Astrocyte (in vitro differentiated cells and primary cell): Measurements from ENCODE around the gene SLC29A2. TPM values are rescaled to one million over a fixed set of nuclear protein-coding genes. Genes with fewer than 3 reads are reported as not detected.

Experiments
- DNase-seq: peaks from one replicate; pipeline ENCODE4 v3.0.0-alpha.2; 2010; ENCODE audit warnings: low read depth
- FAIRE-seq: peaks from 2 replicates; lab custom pipeline; 2011; peaks lifted over from hg19 to GRCh38; lab: Jason Lieb, UNC
- H2AFZ ChIP-seq: 2 replicates; pipeline ENCODE4 v1.6.0; 2012; ENCODE audit warnings: low read depth, low read length, inconsistent platforms
- H3K27ac ChIP-seq: 2 replicates; pipeline ENCODE4 v1.5.1; 2011; ENCODE audit warnings: low read depth, low read length, inconsistent platforms
- H3K27me3 ChIP-seq: 2 replicates; pipeline ENCODE4 v1.6.0; 2011; ENCODE audit warnings: low read length, inconsistent platforms; ENCODE audit not compliant: insufficient read depth
- H3K36me3 ChIP-seq: 2 replicates; pipeline ENCODE4 v1.5.1; 2011; ENCODE audit warnings: low read length, inconsistent platforms; ENCODE audit not compliant: insufficient read depth
- H3K4me1 ChIP-seq: 2 replicates; pipeline ENCODE4 v1.5.1; 2011; ENCODE audit warnings: low read length, inconsistent platforms; ENCODE audit not compliant: insufficient read depth
- H3K4me2 ChIP-seq: 2 replicates; pipeline ENCODE4 v1.6.0; 2012; ENCODE audit warnings: low read length, inconsistent platforms
- H3K4me3 ChIP-seq: 2 replicates; pipeline ENCODE4 v1.5.1; 2011; ENCODE audit warnings: low read depth, mild to moderate bottlenecking, low read length, inconsistent platforms; ENCODE audit not compliant: insufficient read depth
- H3K79me2 ChIP-seq: 2 replicates; pipeline ENCODE4 v1.6.0; 2012; ENCODE audit warnings: mild to moderate bottlenecking, low read length, inconsistent platforms; ENCODE audit not compliant: insufficient read depth
- H3K9ac ChIP-seq: 2 replicates; pipeline ENCODE4 v1.6.0; 2012; ENCODE audit warnings: mild to moderate bottlenecking, low read length, inconsistent platforms
- H3K9me3 ChIP-seq: 2 replicates; pipeline ENCODE4 v1.5.1; 2012; ENCODE audit warnings: low read depth, mild to moderate bottlenecking, low read length, inconsistent platforms; ENCODE audit not compliant: insufficient read depth
- H4K20me1 ChIP-seq: 2 replicates; pipeline ENCODE4 v1.6.0; 2012; ENCODE audit warnings: low read length, inconsistent platforms; ENCODE audit not compliant: insufficient read depth
- H3K27ac Mint-ChIP-seq: one replicate; pipeline ENCODE4 v1.8.0; 2021; ENCODE audit warnings: mild to moderate bottlenecking, mixed read lengths; ENCODE audit not compliant: unreplicated experiment
- H3K27me3 Mint-ChIP-seq: one replicate; pipeline ENCODE4 v1.8.0; 2021; ENCODE audit warnings: low read depth, mixed read lengths; ENCODE audit not compliant: unreplicated experiment
- H3K36me3 Mint-ChIP-seq: one replicate; pipeline ENCODE4 v1.8.0; 2021; ENCODE audit warnings: low read depth, mixed read lengths; ENCODE audit not compliant: unreplicated experiment
- H3K4me1 Mint-ChIP-seq: one replicate; pipeline ENCODE4 v1.8.0; 2021; ENCODE audit warnings: low read depth, mixed read lengths; ENCODE audit not compliant: unreplicated experiment
- H3K4me3 Mint-ChIP-seq: one replicate; pipeline ENCODE4 v1.8.0; 2021; ENCODE audit warnings: mild to moderate bottlenecking, moderate library complexity, mixed read lengths; ENCODE audit not compliant: unreplicated experiment
- H3K9me3 Mint-ChIP-seq: one replicate; pipeline ENCODE4 v1.8.0; 2021; ENCODE audit warnings: mild to moderate bottlenecking, mixed read lengths; ENCODE audit not compliant: unreplicated experiment
- EZH2 ChIP-seq: IDR thresholded peaks from 2 replicates; pipeline ENCODE4 v1.6.1; 2012; ENCODE audit warnings: mild to moderate bottlenecking, low read length, inconsistent platforms; ENCODE audit not compliant: insufficient read depth
- total RNA-seq: library from RNA; stranded (reverse); gene quantifications from 2 replicates; pipeline ENCODE4 v1.2.1, GENCODE V29; 2021
- TF ChIP-seq, protein P1 (sequence below): IDR thresholded peaks from 2 replicates; pipeline ENCODE4 v1.5.1; 2011; ENCODE audit warnings: low read depth, mild to moderate bottlenecking, inconsistent platforms, low read length, moderate library complexity; ENCODE audit not compliant: insufficient read depth

The SLC29A2 gene
- total RNA-seq, 1 donor from 2014 or later, result 6.6 TPM

DNA sequence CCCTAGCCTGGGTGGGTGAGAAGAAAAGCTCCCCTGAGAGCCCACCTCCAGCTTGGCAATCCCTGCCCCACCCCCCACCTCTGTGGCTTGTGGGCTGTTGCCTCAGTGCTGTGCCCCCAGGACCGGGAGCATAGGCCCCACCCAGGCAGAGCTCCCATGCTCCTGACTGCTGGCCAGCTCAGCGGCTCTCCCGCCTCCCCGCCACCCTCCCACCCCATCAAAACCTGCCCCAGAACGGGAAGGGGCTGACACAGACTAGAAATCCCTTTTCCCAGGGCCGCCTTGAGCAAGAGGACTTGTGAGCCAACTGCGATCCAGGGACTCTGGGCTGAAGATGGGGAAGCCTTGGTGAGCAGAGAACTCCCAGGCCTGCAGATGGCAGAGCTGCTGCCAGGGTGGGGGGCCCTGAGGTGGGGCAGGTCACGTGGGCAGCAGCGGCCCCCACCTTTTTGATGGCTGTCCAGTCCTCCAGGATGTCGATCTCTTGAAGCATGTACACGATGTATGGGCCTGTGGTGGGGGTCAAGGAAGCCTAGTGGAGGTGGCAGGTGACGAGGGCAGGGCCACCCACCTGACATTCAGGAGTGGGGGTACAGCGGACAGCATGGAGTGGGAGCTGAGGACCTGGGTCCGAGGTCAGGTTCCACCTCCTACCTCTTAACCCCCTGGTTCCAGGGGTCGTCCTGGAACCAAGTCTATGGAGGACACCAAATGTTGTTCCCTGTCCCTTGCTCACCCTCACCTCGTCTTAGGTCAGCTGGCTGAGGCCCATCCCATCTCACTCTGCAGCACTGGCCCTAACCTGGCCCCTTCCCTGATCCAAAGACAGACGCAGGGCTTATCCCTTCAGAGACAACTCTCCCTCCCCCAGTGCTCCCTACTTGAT lies 33.0 kb downstream of the SLC29A2 start:
- peaks cover 39% of the 10 kb centered on the region for H3K4me1 Mint-ChIP-seq
- H3K27me3 ChIP-seq, result no peaks in the 10 kb centered on the region
- H3K27ac ChIP-seq, result peak overlapping the region; percentile 96
- TF ChIP-seq, protein P1, sequence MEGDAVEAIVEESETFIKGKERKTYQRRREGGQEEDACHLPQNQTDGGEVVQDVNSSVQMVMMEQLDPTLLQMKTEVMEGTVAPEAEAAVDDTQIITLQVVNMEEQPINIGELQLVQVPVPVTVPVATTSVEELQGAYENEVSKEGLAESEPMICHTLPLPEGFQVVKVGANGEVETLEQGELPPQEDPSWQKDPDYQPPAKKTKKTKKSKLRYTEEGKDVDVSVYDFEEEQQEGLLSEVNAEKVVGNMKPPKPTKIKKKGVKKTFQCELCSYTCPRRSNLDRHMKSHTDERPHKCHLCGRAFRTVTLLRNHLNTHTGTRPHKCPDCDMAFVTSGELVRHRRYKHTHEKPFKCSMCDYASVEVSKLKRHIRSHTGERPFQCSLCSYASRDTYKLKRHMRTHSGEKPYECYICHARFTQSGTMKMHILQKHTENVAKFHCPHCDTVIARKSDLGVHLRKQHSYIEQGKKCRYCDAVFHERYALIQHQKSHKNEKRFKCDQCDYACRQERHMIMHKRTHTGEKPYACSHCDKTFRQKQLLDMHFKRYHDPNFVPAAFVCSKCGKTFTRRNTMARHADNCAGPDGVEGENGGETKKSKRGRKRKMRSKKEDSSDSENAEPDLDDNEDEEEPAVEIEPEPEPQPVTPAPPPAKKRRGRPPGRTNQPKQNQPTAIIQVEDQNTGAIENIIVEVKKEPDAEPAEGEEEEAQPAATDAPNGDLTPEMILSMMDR, result no peak
- TF ChIP-seq EZH2, result no peak
- FAIRE-seq, result no peak
- DNase-seq, result no peak
- H3K36me3 Mint-ChIP-seq, result peaks cover 7% of the 10 kb centered on the region
- H3K27me3 Mint-ChIP-seq, result no peaks in the 10 kb centered on the region
- peaks cover 46% of the 10 kb centered on the region for H4K20me1 ChIP-seq
- no peaks in the 10 kb centered on the region for H3K9me3 Mint-ChIP-seq
- no peak overlapping the region for H2AFZ ChIP-seq
- H3K4me3 ChIP-seq, result no peak overlapping the region
- H3K4me2 ChIP-seq, result peak overlapping the region; percentile 99
- no peaks in the 10 kb centered on the region for H3K9me3 ChIP-seq
- H3K79me2 ChIP-seq, result peaks cover 38% of the 10 kb centered on the region
- H3K4me1 ChIP-seq, result peaks cover 45% of the 10 kb centered on the region
- peak overlapping the region; percentile 47 for H3K27ac Mint-ChIP-seq
- H3K9ac ChIP-seq, result peak overlapping the region; percentile 80
- no peak overlapping the region for H3K4me3 Mint-ChIP-seq
- H3K36me3 ChIP-seq, result peaks cover 3% of the 10 kb centered on the region

DNA sequence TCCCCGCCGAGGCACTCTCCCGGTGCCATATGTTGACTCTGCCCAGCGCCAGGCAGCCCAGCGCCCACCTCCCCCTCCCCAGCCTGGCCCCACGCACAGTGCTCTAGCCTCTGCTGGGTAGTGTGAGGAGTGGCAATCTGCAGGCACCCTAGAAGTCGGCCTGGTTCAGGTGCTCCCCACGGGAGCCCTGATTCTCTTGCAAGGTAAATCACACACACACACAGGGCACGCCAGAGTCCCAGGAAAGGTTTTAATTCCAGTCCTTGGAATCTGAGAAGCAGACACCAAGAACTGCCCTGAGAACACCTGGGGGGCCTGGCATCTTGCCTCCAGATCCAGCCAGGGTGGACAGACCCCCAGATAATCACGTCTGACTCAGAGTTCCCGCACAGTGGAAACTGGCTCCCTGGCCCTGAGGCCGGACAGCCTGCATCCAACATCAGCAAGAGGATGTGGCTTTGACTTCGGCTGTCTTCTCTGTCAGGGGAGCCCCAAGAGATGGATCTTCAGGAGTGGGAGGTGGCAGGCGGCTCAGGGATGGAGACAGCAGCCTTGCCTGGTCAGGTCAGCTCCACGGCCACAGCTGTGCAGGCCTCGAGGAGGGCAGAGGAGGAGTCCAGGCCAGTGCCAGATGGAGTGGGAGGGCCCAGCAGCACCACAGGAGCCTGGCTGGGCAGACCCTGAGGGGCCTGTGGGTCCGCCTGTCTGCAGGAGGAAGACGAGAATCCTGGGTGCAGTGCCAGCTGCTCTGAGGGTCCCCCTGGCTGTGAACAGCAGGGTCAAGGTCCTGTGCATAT lies 34.3 kb downstream of the SLC29A2 start:
- FAIRE-seq (no peak), DNase-seq (peak; percentile 53)
- H3K9me3 Mint-ChIP-seq, result no peaks in the 10 kb centered on the region
- Histone ChIP-seq H3K4me3 (no peak overlapping the region), H3K79me2 (peaks cover 32% of the 10 kb centered on the region), H3K4me2 (peak overlapping the region; percentile 99), H3K4me1 (peaks cover 47% of the 10 kb centered on the region), H2AFZ (no peak overlapping the region), H3K27ac (peak overlapping the region; percentile 96), H3K27me3 (no peaks in the 10 kb centered on the region), H3K9ac (peak overlapping the region; percentile 80), H3K36me3 (peaks cover 6% of the 10 kb centered on the region), H3K9me3 (no peaks in the 10 kb centered on the region), H4K20me1 (peaks cover 47% of the 10 kb centered on the region)
- H3K4me1 Mint-ChIP-seq, result peaks cover 31% of the 10 kb centered on the region
- peak overlapping the region; percentile 88 for H3K4me3 Mint-ChIP-seq
- peaks cover 9% of the 10 kb centered on the region for H3K36me3 Mint-ChIP-seq
- TF ChIP-seq EZH2, result no peak
- TF ChIP-seq, protein P1, result no peak
- peak overlapping the region; percentile 99 for H3K27ac Mint-ChIP-seq
- no peaks in the 10 kb centered on the region for H3K27me3 Mint-ChIP-seq
